Keratinocyte (primary cell): ENCODE data around the gene NOLC1. TPM values are rescaled to one million over a fixed set of nuclear protein-coding genes. Genes with fewer than 3 reads are reported as not detected.
A peak's percentile ranks its signal among the peaks of the same experiment; 100 is the strongest.

Source experiments
- DNase-seq: peaks from one replicate; pipeline ENCODE4 v3.0.0-alpha.2; 2011; ENCODE audit warnings: low read depth, missing footprints, low spot score
- FAIRE-seq: peaks from 2 replicates; lab custom pipeline; 2011; peaks lifted over from hg19 to GRCh38; lab: Jason Lieb, UNC
- H2AFZ ChIP-seq: 2 replicates; pipeline ENCODE4 v1.6.0; 2012; ENCODE audit warnings: low read length, control low read depth, inconsistent platforms; ENCODE audit not compliant: control insufficient read depth
- H3K27ac ChIP-seq: 2 replicates; pipeline ENCODE4 v1.5.1; 2011; ENCODE audit warnings: low read length; ENCODE audit not compliant: control insufficient read depth, insufficient read depth
- H3K27me3 ChIP-seq: 3 replicates; pipeline ENCODE4 v1.6.0; 2011; ENCODE audit warnings: low read length; ENCODE audit not compliant: control insufficient read depth, insufficient read depth; ENCODE audit errors: extremely low read depth
- H3K36me3 ChIP-seq, 2 experiments: 2 replicates in 1 of 2; 3 replicates in 1 of 2; pipeline ENCODE4 v1.5.1; 2011; ENCODE audit warnings: low read length in 2 of 2, mild to moderate bottlenecking in 1 of 2; ENCODE audit not compliant: control insufficient read depth in 2 of 2, insufficient read depth in 2 of 2; ENCODE audit errors: extremely low read depth in 1 of 2
- H3K4me1 ChIP-seq: 3 replicates; pipeline ENCODE4 v1.5.1; 2011; ENCODE audit warnings: low read length; ENCODE audit not compliant: control insufficient read depth, insufficient read depth; ENCODE audit errors: extremely low read depth
- H3K4me2 ChIP-seq: 3 replicates; pipeline ENCODE4 v1.6.0; 2011; ENCODE audit warnings: low read depth, low read length; ENCODE audit not compliant: control insufficient read depth, insufficient read depth; ENCODE audit errors: extremely low read depth
- H3K4me3 ChIP-seq, 3 experiments: fragments of 200-600 bp in 1 of 3; sonication (generic) in 1 of 3; 2 replicates in 2 of 3; 3 replicates in 1 of 3; pipeline ENCODE4 v1.5.1; 2011 to 2016; ENCODE audit warnings: low read length in 3 of 3, mild to moderate bottlenecking in 3 of 3, control low read depth in 2 of 3, inconsistent platforms in 1 of 3, low read depth in 1 of 3, mixed read lengths in 1 of 3, mixed run types in 1 of 3, moderate library complexity in 1 of 3; ENCODE audit not compliant: control insufficient read depth in 2 of 3, insufficient read depth in 2 of 3; ENCODE audit errors: extremely low read depth in 1 of 3
- H3K79me2 ChIP-seq: 2 replicates; pipeline ENCODE4 v1.6.0; 2012; ENCODE audit warnings: low read length; ENCODE audit not compliant: control insufficient read depth, insufficient read depth
- H3K9ac ChIP-seq: 3 replicates; pipeline ENCODE4 v1.6.0; 2011; ENCODE audit warnings: low read length; ENCODE audit not compliant: control insufficient read depth, insufficient read depth; ENCODE audit errors: extremely low read depth
- H3K9me1 ChIP-seq: 3 replicates; pipeline ENCODE4 v1.6.0; 2011; ENCODE audit warnings: low read length; ENCODE audit not compliant: control insufficient read depth, insufficient read depth; ENCODE audit errors: extremely low read depth
- H3K9me3 ChIP-seq: 2 replicates; pipeline ENCODE4 v1.5.1; 2012; ENCODE audit warnings: low read depth, low read length; ENCODE audit not compliant: control insufficient read depth
- H4K20me1 ChIP-seq: 3 replicates; pipeline ENCODE4 v1.6.0; 2011; ENCODE audit warnings: low read length; ENCODE audit not compliant: control insufficient read depth, insufficient read depth; ENCODE audit errors: extremely low read depth
- CTCF ChIP-seq, 3 experiments: IDR thresholded peaks in 1 of 3; conservative IDR thresholded peaks in 1 of 3; optimal IDR thresholded peaks in 1 of 3; 2 replicates in 2 of 3; 3 replicates in 1 of 3; pipeline versions ENCODE3 to v1.5.1; 2011; ENCODE audit warnings: low read length in 3 of 3, mild to moderate bottlenecking in 3 of 3, moderate library complexity in 2 of 3, control low read depth in 1 of 3, inconsistent platforms in 1 of 3; ENCODE audit not compliant: insufficient read depth in 2 of 3; ENCODE audit errors: extremely low read depth in 1 of 3
- EZH2 ChIP-seq: IDR thresholded peaks from one replicate; pipeline ENCODE4 v1.6.1; 2012; ENCODE audit warnings: inconsistent platforms, mild to moderate bottlenecking, low read length, moderate library complexity
- dilution Hi-C: fragments of 300-500 bp; cut with MboI; formaldehyde crosslinking; loops from one replicate; pipeline ENCODE4 v1.7.0; 2020; ENCODE audit warnings: low sequenced_read_pairs; ENCODE audit not compliant: extremely low pct_ligation_motif_present
- polyA minus RNA-seq, 3 experiments: library from RNA; depleted of rRNA, polyadenylated mRNA; stranded (reverse); fragments of >200 nt; gene quantifications; 1 replicate in 1 of 3; 2 replicates in 1 of 3; 3 replicates in 1 of 3; pipeline ENCODE4 v1.2.3, GENCODE V29; 2011
- polyA plus RNA-seq, 5 experiments: library from polyadenylated mRNA; depleted of rRNA in 3 of 5; stranded (reverse) in 3 of 5; stranded (forward) in 1 of 5; unstranded in 1 of 5; fragments of >200 nt; gene quantifications; 1 replicate in 1 of 5; 2 replicates in 3 of 5; 3 replicates in 1 of 5; pipeline versions ENCODE4 v1.2.1 to v1.2.3, GENCODE V29; 2011 to 2012; ENCODE audit warnings: missing spikeins in 2 of 5, low read depth in 1 of 5, low replicate concordance in 1 of 5

The NOLC1 gene
- 76.2 to 195 TPM (median 126 TPM) in 3 replicates for polyA plus RNA-seq
- polyA plus RNA-seq (2011; ENCODE audit: low read depth): 45.3 TPM
- polyA plus RNA-seq (2011; cell fraction: cytosol; rRNA removed): 119 and 132 TPM in 2 replicates
- polyA plus RNA-seq (2011; cell fraction: nucleus; rRNA removed): 133 and 187 TPM in 2 replicates
- polyA plus RNA-seq (2012; ENCODE audit: low replicate concordance): 48.3 and 103 TPM in 2 replicates
- 36.8 to 101 TPM (median 48.8 TPM) in 3 replicates for polyA minus RNA-seq
- 58.7 TPM for polyA minus RNA-seq (2011; cell fraction: cytosol; rRNA and poly(A)+ RNA removed)
- polyA minus RNA-seq (2011; cell fraction: nucleus; rRNA and poly(A)+ RNA removed): 36.8 and 63.9 TPM in 2 replicates

DNA sequence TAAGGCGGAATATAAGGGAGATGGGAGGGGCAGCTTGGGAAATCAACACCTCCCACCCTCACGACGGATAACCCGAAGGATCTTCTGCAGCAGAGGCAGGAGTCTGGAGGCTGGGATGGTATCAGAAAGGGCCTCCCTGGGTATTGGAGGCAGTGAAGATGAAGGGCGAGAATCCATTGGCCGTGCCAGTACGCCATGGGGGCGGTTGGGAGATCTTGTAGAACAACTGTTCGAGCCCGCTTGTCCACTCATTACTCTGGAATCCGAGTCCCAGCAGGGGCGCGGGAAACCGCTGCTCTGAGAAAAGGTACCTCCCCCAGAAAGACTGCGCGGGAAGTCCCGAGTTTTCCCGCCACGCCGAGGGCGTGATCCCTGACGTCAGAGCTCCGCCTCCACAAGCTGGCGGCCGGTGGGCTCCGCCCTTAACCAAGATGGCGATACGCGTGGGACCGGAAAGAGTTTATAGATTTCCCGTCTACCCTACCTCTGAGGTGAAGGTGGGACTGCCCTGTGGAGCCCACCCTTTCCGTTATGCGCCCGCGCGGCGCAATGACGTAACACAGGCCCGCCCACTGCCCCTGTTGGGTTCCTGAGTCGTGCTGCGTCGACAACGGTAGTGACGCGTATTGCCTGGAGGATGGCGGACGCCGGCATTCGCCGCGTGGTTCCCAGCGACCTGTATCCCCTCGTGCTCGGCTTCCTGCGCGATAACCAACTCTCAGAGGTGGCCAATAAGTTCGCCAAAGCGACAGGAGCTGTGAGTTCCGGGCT is at the start of gene NOLC1:
TSS of gene NOLC1 (plus strand) at position 616 of the 771 bp plus-strand sequence. CDS start at position 638, 22 bp downstream.
- dilution Hi-C loops: no loop called here
- Histone ChIP-seq H3K27ac (peak within 1 kb of the TSS; percentile 99), H3K9me3 (no peaks in the 10 kb centered on the region), H3K9me1 (no peaks in the 10 kb centered on the region), H2AFZ (peak within 1 kb of the TSS; percentile 68), H3K27me3 (no peaks in the 10 kb centered on the region), H3K79me2 (peaks cover 62% of the 10 kb centered on the region), H3K4me1 (peaks cover 26% of the 10 kb centered on the region), H4K20me1 (peaks cover 24% of the 10 kb centered on the region), H3K36me3 (peaks cover 16 to 44% of the 10 kb centered on the region in 2 experiments), H3K9ac (peak within 1 kb of the TSS; percentile 99), H3K4me2 (peak within 1 kb of the TSS; percentile 95), H3K4me3 (peak within 1 kb of the TSS; percentile 72 to 98 (median 93))
- no peak for TF ChIP-seq CTCF (optimal IDR thresholded peaks at IDR 0.05 in 1 of 3, IDR thresholded peaks at IDR 0.05 in 1 of 3, conservative IDR thresholded peaks at IDR 0.05 in 1 of 3; ENCODE audit: extremely low read depth in 1 of 3, insufficient read depth in 2 of 3, low read length in 3 of 3)
- no peak for TF ChIP-seq EZH2
- FAIRE-seq (peak; percentile 77), DNase-seq (peak; percentile 98)

GRCh38 chr10:102102421-102102820 is 49.8 kb upstream of the NOLC1 start:
- H3K27ac ChIP-seq: no peak overlapping the region
- DNase-seq (no peak), FAIRE-seq (no peak)
- H3K9ac ChIP-seq: no peak overlapping the region
- dilution Hi-C loops: no loop called here
- no peaks in the 10 kb centered on the region for H3K9me3 ChIP-seq
- H3K9me1 ChIP-seq: no peaks in the 10 kb centered on the region
- no peaks in the 10 kb centered on the region for H3K27me3 ChIP-seq
- H3K4me2 ChIP-seq: no peak overlapping the region
- H4K20me1 ChIP-seq: no peaks in the 10 kb centered on the region
- no peak for TF ChIP-seq EZH2
- no peak for TF ChIP-seq CTCF (optimal IDR thresholded peaks at IDR 0.05 in 1 of 3, IDR thresholded peaks at IDR 0.05 in 1 of 3, conservative IDR thresholded peaks at IDR 0.05 in 1 of 3; ENCODE audit: extremely low read depth in 1 of 3, insufficient read depth in 2 of 3, low read length in 3 of 3)
- no peaks in the 10 kb centered on the region for H3K4me1 ChIP-seq
- H3K79me2 ChIP-seq: no peaks in the 10 kb centered on the region
- H3K36me3 ChIP-seq: peaks cover 14 to 26% of the 10 kb centered on the region in 2 experiments
- H2AFZ ChIP-seq: no peak overlapping the region
- H3K4me3 ChIP-seq: no peak overlapping the region
